H9 (cell line): ENCODE results near the gene NPLOC4. TPM values are rescaled to one million over a fixed set of nuclear protein-coding genes. Genes with fewer than 3 reads are reported as not detected.

Source experiments
- DNase-seq: peaks from one replicate; pipeline ENCODE4 v3.0.0-alpha.2; 2017
- H2AFZ ChIP-seq: one replicate; pipeline ENCODE4 v1.6.1; 2013; ENCODE audit warnings: mild to moderate bottlenecking, low read length, control low read depth, moderate library complexity
- H2AK5ac ChIP-seq: 2 replicates; pipeline ENCODE4 v1.6.1; 2013; ENCODE audit warnings: low read length, control low read depth, mixed read lengths; ENCODE audit not compliant: insufficient read length
- H2BK120ac ChIP-seq: one replicate; pipeline ENCODE4 v1.6.1; 2013; ENCODE audit warnings: low read depth, mild to moderate bottlenecking, low read length, control low read depth, inconsistent platforms; ENCODE audit not compliant: poor library complexity, severe bottlenecking
- H2BK12ac ChIP-seq: 2 replicates; pipeline ENCODE4 v1.6.1; 2013; ENCODE audit warnings: low read length, control low read depth, mixed read lengths, low read depth; ENCODE audit not compliant: insufficient read length
- H2BK15ac ChIP-seq: 2 replicates; pipeline ENCODE4 v1.6.1; 2013; ENCODE audit warnings: low read depth, low read length, control low read depth
- H2BK20ac ChIP-seq: one replicate; pipeline ENCODE4 v1.6.1; 2013; ENCODE audit warnings: low read depth, mild to moderate bottlenecking, low read length, control low read depth, inconsistent platforms; ENCODE audit not compliant: poor library complexity, severe bottlenecking
- H2BK5ac ChIP-seq: 2 replicates; pipeline ENCODE4 v1.6.1; 2013; ENCODE audit warnings: low read length, control low read depth, mixed read lengths; ENCODE audit not compliant: insufficient read length
- H3K14ac ChIP-seq: 2 replicates; pipeline ENCODE4 v1.6.1; 2013; ENCODE audit warnings: low read length, control low read depth; ENCODE audit not compliant: insufficient read depth
- H3K18ac ChIP-seq: 2 replicates; pipeline ENCODE4 v1.6.1; 2013; ENCODE audit warnings: low read depth, mild to moderate bottlenecking, mixed read lengths, low read length, control low read depth; ENCODE audit not compliant: insufficient read length
- H3K23ac ChIP-seq: 2 replicates; pipeline ENCODE4 v1.6.1; 2013; ENCODE audit warnings: low read length, control low read depth, mixed read lengths, low read depth; ENCODE audit not compliant: insufficient read length
- H3K23me2 ChIP-seq: 2 replicates; pipeline ENCODE4 v1.6.1; 2013; ENCODE audit warnings: low read depth, mild to moderate bottlenecking, mixed read lengths, low read length, control low read depth; ENCODE audit not compliant: insufficient read length, poor library complexity, severe bottlenecking
- H3K27ac ChIP-seq: 2 replicates; pipeline ENCODE4 v1.5.1; 2013; ENCODE audit warnings: low read length, control low read depth, mixed read lengths, low read depth; ENCODE audit not compliant: insufficient read length
- H3K27me3 ChIP-seq: 2 replicates; pipeline ENCODE4 v1.6.1; 2013; ENCODE audit warnings: low read length, control low read depth, inconsistent platforms; ENCODE audit not compliant: insufficient read depth
- H3K4ac ChIP-seq: 2 replicates; pipeline ENCODE4 v1.6.1; 2013; ENCODE audit warnings: low read depth, mild to moderate bottlenecking, control low read depth, inconsistent platforms, low read length, moderate library complexity
- H3K4me1 ChIP-seq: 2 replicates; pipeline ENCODE4 v1.6.1; 2013; ENCODE audit warnings: low read length, control low read depth, inconsistent platforms; ENCODE audit not compliant: insufficient read depth
- H3K4me2 ChIP-seq: 2 replicates; pipeline ENCODE4 v1.6.1; 2013; ENCODE audit warnings: low read length, control low read depth, mixed read lengths; ENCODE audit not compliant: insufficient read length, insufficient read depth
- H3K56ac ChIP-seq: 2 replicates; pipeline ENCODE4 v1.6.1; 2013; ENCODE audit warnings: low read depth, mild to moderate bottlenecking, mixed read lengths, low read length, control low read depth; ENCODE audit not compliant: insufficient read length
- H3K79me1 ChIP-seq: 2 replicates; pipeline ENCODE4 v1.6.1; 2013; ENCODE audit warnings: low read depth, mild to moderate bottlenecking, moderate library complexity, low read length, control low read depth, inconsistent platforms; ENCODE audit not compliant: insufficient read depth, poor library complexity, severe bottlenecking
- H3K79me2 ChIP-seq: 2 replicates; pipeline ENCODE4 v1.6.1; 2013; ENCODE audit warnings: low read length, control low read depth, inconsistent platforms; ENCODE audit not compliant: insufficient read depth
- H3K9ac ChIP-seq: 2 replicates; pipeline ENCODE4 v1.6.1; 2013; ENCODE audit warnings: low read length, control low read depth, mixed read lengths; ENCODE audit not compliant: insufficient read length; ENCODE audit errors: extremely low read depth
- H3K9me3 ChIP-seq: one replicate; pipeline ENCODE4 v1.6.1; 2013; ENCODE audit warnings: low read depth, low read length, inconsistent platforms; ENCODE audit not compliant: control insufficient read depth
- H3T11ph ChIP-seq: one replicate; pipeline ENCODE4 v1.6.1; 2013; ENCODE audit warnings: mild to moderate bottlenecking, low read length, control low read depth, inconsistent platforms
- H4K20me1 ChIP-seq: one replicate; pipeline ENCODE4 v1.6.1; 2013; ENCODE audit not compliant: control insufficient read depth, insufficient read length, insufficient read depth
- H4K5ac ChIP-seq: 2 replicates; pipeline ENCODE4 v1.6.1; 2013; ENCODE audit warnings: low read depth, mild to moderate bottlenecking, mixed read lengths, low read length, control low read depth; ENCODE audit not compliant: insufficient read length
- H4K8ac ChIP-seq: replicated peaks from 2 replicates; pipeline ENCODE4 v1.6.1; 2013; ENCODE audit warnings: low read length, control low read depth, mixed read lengths, low read depth; ENCODE audit not compliant: insufficient read length
- H4K91ac ChIP-seq: 2 replicates; pipeline ENCODE4 v1.6.1; 2013; ENCODE audit warnings: low read depth, mild to moderate bottlenecking, moderate library complexity, mixed read lengths, low read length, control low read depth; ENCODE audit not compliant: insufficient read length
- H3K27ac Mint-ChIP-seq, 3 experiments: 2 replicates in 2 of 3; 3 replicates in 1 of 3; pipeline ENCODE4 v1.8.0; 2020 to 2021; ENCODE audit warnings: mixed read lengths in 3 of 3, mild to moderate bottlenecking in 1 of 3, moderate library complexity in 1 of 3
- H3K27me3 Mint-ChIP-seq: 2 replicates; pipeline ENCODE4 v1.8.0; 2021; ENCODE audit warnings: low read depth, mild to moderate bottlenecking, moderate library complexity, mixed read lengths
- H3K36me3 Mint-ChIP-seq, 3 experiments: 2 replicates in 2 of 3; 3 replicates in 1 of 3; pipeline ENCODE4 v1.8.0; 2020 to 2021; ENCODE audit warnings: low read depth in 3 of 3, mixed read lengths in 3 of 3; ENCODE audit not compliant: insufficient read depth in 1 of 3
- H3K4me1 Mint-ChIP-seq, 2 experiments: 2 replicates each; pipeline ENCODE4 v1.8.0; 2020; ENCODE audit warnings: mixed read lengths in 2 of 2
- H3K4me3 Mint-ChIP-seq, 2 experiments: 2 replicates in 1 of 2; 3 replicates in 1 of 2; pipeline ENCODE4 v1.8.0; 2020 to 2021; ENCODE audit warnings: mild to moderate bottlenecking in 2 of 2, mixed read lengths in 2 of 2, moderate library complexity in 1 of 2
- H3K9me3 Mint-ChIP-seq, 2 experiments: 2 replicates in 1 of 2; 3 replicates in 1 of 2; pipeline ENCODE4 v1.8.0; 2020; ENCODE audit warnings: mild to moderate bottlenecking in 2 of 2, mixed read lengths in 2 of 2, moderate library complexity in 1 of 2
- WGBS: extraction: QIAGEN DNeasy Blood & Tissue Kit; methylation state at CpG from one replicate; pipeline ENCODE4 v1.1.7; 2013; ENCODE audit warnings: missing lambda C conversion rate, low lambda C conversion rate, mixed read lengths; ENCODE audit not compliant: insufficient read length; ENCODE audit errors: extremely low coverage; 5-methylcytosine and 5-hydroxymethylcytosine counted together
- total RNA-seq: library from RNA; stranded (reverse); gene quantifications from 2 replicates; pipeline ENCODE4 v1.2.1, GENCODE V29; 2021
- TF ChIP-seq, protein P1 (sequence below): fragments of 200-600 bp; sonication (generic); conservative IDR thresholded peaks from 3 replicates; pipeline ENCODE4 v1.8.0; 2021; ENCODE audit warnings: antibody characterized with exemption, mild to moderate bottlenecking

Gene NPLOC4
- total RNA-seq, 1 experiment from 2014 or later: 103 TPM

DNA sequence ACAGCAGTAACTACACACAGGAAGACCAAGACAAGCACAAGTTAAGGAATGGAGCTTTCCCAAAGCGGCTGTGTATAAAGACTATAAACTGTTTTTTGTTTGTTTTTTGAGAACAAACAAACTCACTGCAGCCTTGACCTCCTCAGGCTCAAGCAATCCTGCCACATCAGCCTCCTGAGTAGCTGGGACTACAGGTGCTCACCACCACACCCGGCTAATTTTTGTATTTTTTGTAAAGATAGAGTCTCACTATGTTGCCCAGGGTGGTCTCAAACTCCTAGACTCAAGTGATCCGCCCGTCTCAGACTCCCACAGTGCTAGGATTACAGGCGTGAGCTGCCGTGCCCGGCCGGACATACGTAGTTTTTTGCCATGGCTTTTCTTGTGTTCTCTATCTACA, 23.5 kb upstream of the NPLOC4 start:
- TF ChIP-seq, protein P1, sequence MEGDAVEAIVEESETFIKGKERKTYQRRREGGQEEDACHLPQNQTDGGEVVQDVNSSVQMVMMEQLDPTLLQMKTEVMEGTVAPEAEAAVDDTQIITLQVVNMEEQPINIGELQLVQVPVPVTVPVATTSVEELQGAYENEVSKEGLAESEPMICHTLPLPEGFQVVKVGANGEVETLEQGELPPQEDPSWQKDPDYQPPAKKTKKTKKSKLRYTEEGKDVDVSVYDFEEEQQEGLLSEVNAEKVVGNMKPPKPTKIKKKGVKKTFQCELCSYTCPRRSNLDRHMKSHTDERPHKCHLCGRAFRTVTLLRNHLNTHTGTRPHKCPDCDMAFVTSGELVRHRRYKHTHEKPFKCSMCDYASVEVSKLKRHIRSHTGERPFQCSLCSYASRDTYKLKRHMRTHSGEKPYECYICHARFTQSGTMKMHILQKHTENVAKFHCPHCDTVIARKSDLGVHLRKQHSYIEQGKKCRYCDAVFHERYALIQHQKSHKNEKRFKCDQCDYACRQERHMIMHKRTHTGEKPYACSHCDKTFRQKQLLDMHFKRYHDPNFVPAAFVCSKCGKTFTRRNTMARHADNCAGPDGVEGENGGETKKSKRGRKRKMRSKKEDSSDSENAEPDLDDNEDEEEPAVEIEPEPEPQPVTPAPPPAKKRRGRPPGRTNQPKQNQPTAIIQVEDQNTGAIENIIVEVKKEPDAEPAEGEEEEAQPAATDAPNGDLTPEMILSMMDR: no peak
- WGBS: no CpG with 5 or more reads among the region's 9 CpGs

More for the DNA sequence above, 23.5 kb upstream of the NPLOC4 start:
- DNase-seq: no peak
- Histone ChIP-seq H3K4ac (no peak overlapping the region), H3K4me2 (no peak overlapping the region), H3K56ac (no peak overlapping the region), H2BK12ac (no peak overlapping the region), H2BK20ac (no peak overlapping the region), H2BK5ac (no peak overlapping the region), H2AK5ac (no peak overlapping the region), H4K8ac (no peak overlapping the region), H3K27me3 (no peaks in the 10 kb centered on the region), H4K5ac (no peak overlapping the region), H3K79me1 (no peaks in the 10 kb centered on the region), H2BK15ac (no peak overlapping the region), H3K4me1 (peaks cover under 1% of the 10 kb centered on the region; the same call in 1 of the 2 replicates), H4K20me1 (no peaks in the 10 kb centered on the region), H3K9ac (no peak overlapping the region), H3K23me2 (peaks cover 4% of the 10 kb centered on the region), H3T11ph (no peak overlapping the region), H3K14ac (no peak overlapping the region), H3K23ac (no peak overlapping the region), H3K18ac (no peak overlapping the region), H4K91ac (no peak overlapping the region), H3K9me3 (no peaks in the 10 kb centered on the region), H2BK120ac (no peak overlapping the region), H3K27ac (no peak overlapping the region), H2AFZ (no peak overlapping the region), H3K79me2 (no peaks in the 10 kb centered on the region)
- Mint-ChIP-seq H3K9me3 (no peaks in the 10 kb centered on the region), H3K27ac (no peak overlapping the region), H3K4me3 (no peak overlapping the region), H3K36me3 (peaks cover 5 to 13% (median 12%) of the 10 kb centered on the region in 3 experiments; a peak in 5 of 7 replicates), H3K4me1 (peaks cover under 1% of the 10 kb centered on the region in 2 experiments), H3K27me3 (no peaks in the 10 kb centered on the region)
